Kidney epithelial cell (primary cell): ENCODE results near the gene PHOSPHO1. TPM values are rescaled to one million over a fixed set of nuclear protein-coding genes. Genes with fewer than 3 reads are reported as not detected.

Source experiments
- DNase-seq: peaks from one replicate; pipeline ENCODE4 v3.0.0-alpha.2; 2010; ENCODE audit warnings: low read depth
- H3K27me3 ChIP-seq: 2 replicates; pipeline ENCODE4 v1.6.0; 2011; ENCODE audit warnings: low read length; ENCODE audit not compliant: control insufficient read depth, insufficient read depth
- H3K36me3 ChIP-seq: 2 replicates; pipeline ENCODE4 v1.5.1; 2011; ENCODE audit warnings: low read length; ENCODE audit not compliant: control insufficient read depth, insufficient read depth
- H3K4me3 ChIP-seq: 2 replicates; pipeline ENCODE4 v1.5.1; 2011; ENCODE audit warnings: low read depth, mild to moderate bottlenecking, control low read depth, low read length
- CTCF ChIP-seq: IDR thresholded peaks from 2 replicates; pipeline ENCODE4 v1.5.1; 2011; ENCODE audit warnings: mild to moderate bottlenecking, moderate library complexity, low read length, control low read depth, inconsistent platforms; ENCODE audit not compliant: insufficient read depth, poor library complexity, severe bottlenecking
- total RNA-seq: library from RNA; depleted of rRNA; stranded (reverse); fragments of >200 nt; gene quantifications from 2 replicates; pipeline ENCODE4 v1.2.3, GENCODE V29; 2015

Gene PHOSPHO1
- total RNA-seq, 1 donor from 2014 or later = not detected

DNA sequence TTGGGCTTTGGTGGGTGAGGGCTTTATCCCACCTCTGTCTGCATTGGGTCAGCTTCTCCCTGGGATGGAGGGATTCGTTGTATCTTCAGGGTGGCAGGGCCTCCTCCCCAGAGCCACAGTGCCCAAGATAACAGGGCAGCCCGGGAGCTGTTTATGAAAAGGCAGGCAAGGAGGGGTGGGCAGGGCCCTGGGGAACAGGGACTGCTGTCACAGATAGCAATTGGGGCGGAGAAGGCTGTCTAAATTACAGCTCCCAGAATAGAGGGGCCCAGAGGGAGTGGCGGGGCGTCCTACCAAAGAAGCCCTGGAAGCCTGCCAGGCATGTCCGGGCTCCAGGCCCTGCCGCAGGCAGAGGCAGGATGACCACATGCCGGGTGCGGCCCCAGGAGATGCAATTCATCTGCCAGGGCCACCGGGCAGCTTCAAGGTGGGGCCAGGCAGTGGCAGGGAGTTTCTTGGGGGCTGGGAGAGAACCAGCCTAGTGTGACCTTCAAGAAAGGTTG lies 18.8 kb upstream of the PHOSPHO1 start:
- peaks cover 3% of the 10 kb centered on the region for H3K27me3 ChIP-seq
- H3K36me3 ChIP-seq = no peaks in the 10 kb centered on the region
- DNase-seq = no peak
- no peak for TF ChIP-seq CTCF
- no peak overlapping the region for H3K4me3 ChIP-seq

DNA sequence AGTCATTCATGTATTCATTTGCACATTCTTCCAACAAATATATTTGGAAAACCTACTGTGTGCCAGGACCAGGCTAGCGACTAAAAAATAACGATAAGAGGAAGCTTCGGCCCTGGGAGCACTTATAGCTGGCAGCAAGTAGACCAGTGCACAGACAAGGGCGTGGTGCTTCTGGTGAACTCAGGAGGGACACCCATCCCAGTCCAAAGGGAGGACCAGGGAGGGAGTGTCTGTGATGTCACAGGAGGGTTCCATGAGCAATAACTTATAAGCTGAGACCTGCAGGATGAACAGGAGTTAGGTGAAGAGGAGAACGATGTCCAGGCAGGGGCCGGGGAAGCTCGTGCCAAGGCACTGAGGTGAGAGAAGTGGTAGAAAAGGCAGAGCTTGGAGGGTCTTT lies 17.4 kb upstream of the PHOSPHO1 start:
- no peaks in the 10 kb centered on the region for H3K36me3 ChIP-seq
- no peak overlapping the region for H3K4me3 ChIP-seq
- H3K27me3 ChIP-seq = peaks cover 3% of the 10 kb centered on the region
- TF ChIP-seq CTCF = no peak
- DNase-seq = no peak

DNA sequence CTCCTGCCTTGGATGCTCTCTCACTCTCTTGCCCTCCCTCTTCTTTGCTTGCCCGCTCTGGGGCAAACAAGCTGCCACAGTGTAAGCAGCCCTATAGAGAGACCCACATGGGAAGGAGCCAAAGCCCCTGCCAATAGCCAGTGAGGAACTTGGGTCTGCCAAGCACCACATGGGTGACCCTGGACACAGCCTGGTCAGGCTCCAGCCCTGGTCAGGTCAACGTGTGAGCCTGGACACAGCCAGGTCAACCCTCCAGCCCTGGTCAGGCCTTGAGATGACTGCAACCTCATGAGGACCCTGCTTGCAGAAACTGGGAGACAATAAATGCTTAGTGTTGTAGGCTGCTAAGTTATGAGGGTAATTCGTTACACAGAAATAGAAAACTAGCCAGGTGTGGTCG lies 14.3 kb upstream of the PHOSPHO1 start:
- no peak overlapping the region for H3K4me3 ChIP-seq
- DNase-seq = no peak

GRCh38 chr17:49242813-49243212 lies 12.2 kb upstream of the PHOSPHO1 start:
- peaks cover 2% of the 10 kb centered on the region for H3K27me3 ChIP-seq
- H3K36me3 ChIP-seq = no peaks in the 10 kb centered on the region
- no peak for DNase-seq
- no peak overlapping the region for H3K4me3 ChIP-seq
- TF ChIP-seq CTCF = no peak

More for the DNA sequence above, 14.3 kb upstream of the PHOSPHO1 start:
- no peaks in the 10 kb centered on the region for H3K36me3 ChIP-seq
- H3K27me3 ChIP-seq = peaks cover 3% of the 10 kb centered on the region
- TF ChIP-seq CTCF = no peak

DNA sequence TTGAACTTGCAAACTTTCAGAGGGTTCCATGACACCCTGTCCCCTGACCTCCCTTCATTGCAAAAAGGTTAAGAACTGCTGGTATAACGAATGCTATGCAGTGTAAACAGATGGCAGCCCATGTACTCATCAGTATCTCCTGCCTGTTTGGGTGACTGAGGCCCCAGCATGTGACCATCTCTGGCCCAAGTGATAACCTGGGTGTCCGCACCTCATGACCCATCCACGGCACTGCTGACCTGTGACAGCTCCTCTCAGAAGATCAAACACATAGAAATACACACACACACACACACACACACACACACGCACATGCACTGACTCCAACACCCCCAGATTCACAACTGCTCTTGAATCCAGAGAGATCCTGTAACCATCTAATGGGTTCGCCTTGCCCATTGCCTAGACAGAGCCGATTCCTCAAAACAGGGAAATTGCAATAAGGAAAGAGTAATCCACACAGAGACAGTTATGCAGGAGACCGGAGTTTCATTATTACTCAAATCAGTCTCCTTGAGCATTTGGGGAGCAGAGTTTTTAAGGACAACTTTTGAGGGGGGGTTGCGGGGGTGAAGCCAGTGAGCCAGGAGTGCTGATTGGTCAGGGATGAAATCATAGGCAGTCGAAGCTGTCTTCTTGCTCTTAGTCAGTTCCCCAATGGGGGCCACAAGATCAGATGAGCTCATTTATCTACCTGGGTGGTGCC lies 11.3 kb upstream of the PHOSPHO1 start:
- no peak for DNase-seq
- no peak for TF ChIP-seq CTCF
- no peak overlapping the region for H3K4me3 ChIP-seq
- no peaks in the 10 kb centered on the region for H3K36me3 ChIP-seq
- H3K27me3 ChIP-seq = peaks cover 5% of the 10 kb centered on the region

GRCh38 chr17:49241040-49241439 lies 10.5 kb upstream of the PHOSPHO1 start:
- TF ChIP-seq CTCF = no peak
- DNase-seq = no peak
- no peak overlapping the region for H3K4me3 ChIP-seq
- H3K36me3 ChIP-seq = no peaks in the 10 kb centered on the region
- H3K27me3 ChIP-seq = peaks cover 5% of the 10 kb centered on the region
